Body of pancreas (tissue), 4 donors: ENCODE measurements around the gene ESCO1.

Source experiments
- POLR2A ChIP-seq, 3 donors: fragments of 450-650 bp; IDR thresholded peaks; one replicate each; pipeline ENCODE4 v1.6.1; 2016; ENCODE audit warnings: antibody characterized with exemption in 3 of 3, mild to moderate bottlenecking in 2 of 3
- TF ChIP-seq, protein P1 (sequence below), 7 experiments: fragments of 450-650 bp in 4 of 7; fragments of 200-600 bp in 3 of 7; sonication (generic) in 3 of 7; IDR thresholded peaks; one replicate each; pipeline ENCODE4 v1.5.1; 2016 to 2019; ENCODE audit warnings: antibody characterized with exemption in 7 of 7

DNA sequence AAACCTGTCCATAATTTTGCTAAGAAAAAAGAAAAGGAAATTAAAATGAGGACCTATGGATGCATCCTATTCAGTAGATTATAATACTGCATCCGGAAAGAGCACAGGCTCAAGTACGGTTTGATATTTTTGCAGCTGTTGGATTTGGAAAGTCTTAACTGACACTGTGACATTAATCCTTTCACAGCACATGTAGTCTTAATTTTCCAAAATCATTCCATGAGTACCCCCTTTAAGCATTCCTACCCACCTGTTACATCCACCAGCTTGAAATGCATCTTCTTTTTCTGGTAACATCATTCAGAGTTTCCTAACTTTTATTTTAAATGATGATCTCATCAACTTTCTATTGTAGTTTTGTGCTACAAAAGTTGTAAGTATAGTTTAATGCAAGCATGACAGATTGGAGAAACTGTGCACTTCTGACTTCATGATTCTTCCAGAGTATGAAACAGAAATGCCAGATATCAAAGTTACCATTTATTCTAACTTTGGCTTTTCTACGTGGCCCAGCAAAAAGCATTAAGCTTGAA, 113.5 kb downstream of the ESCO1 start:
- TF ChIP-seq, protein P1, sequence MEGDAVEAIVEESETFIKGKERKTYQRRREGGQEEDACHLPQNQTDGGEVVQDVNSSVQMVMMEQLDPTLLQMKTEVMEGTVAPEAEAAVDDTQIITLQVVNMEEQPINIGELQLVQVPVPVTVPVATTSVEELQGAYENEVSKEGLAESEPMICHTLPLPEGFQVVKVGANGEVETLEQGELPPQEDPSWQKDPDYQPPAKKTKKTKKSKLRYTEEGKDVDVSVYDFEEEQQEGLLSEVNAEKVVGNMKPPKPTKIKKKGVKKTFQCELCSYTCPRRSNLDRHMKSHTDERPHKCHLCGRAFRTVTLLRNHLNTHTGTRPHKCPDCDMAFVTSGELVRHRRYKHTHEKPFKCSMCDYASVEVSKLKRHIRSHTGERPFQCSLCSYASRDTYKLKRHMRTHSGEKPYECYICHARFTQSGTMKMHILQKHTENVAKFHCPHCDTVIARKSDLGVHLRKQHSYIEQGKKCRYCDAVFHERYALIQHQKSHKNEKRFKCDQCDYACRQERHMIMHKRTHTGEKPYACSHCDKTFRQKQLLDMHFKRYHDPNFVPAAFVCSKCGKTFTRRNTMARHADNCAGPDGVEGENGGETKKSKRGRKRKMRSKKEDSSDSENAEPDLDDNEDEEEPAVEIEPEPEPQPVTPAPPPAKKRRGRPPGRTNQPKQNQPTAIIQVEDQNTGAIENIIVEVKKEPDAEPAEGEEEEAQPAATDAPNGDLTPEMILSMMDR (IDR thresholded peaks at IDR 0.05), result no peak
- TF ChIP-seq POLR2A (IDR thresholded peaks at IDR 0.05), result no peak
